ENCODE data around the gene PLEKHM3.

PLEKHM3 gene

DNA sequence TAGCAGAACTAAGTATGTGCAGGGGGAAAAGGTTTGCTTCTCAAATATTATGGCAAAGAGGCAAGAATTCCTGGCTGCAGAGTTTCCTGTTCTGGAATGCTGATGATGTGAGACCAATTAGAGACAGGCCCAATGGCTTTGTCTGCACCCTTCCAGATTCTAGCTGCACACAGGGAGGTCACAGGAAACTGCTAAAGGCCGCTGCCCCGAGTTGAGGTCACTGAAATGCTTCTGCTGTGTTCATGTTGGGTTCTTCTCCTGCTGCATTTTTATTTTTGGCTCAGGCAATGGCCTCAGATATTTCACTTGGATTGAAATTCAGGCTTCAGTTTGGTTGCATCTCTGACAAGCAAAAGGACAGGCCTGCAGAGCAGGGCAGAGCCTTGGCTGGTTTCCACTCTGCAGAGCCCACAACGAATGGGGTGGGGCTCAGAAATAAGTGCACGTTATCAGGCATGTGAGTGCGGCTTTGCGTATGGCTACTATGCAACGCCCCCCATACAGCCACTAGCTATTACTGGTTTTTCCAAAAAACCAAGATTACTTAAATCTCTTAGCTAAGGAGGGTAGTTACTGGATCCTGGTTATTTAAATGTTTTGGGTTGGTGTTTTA, 188.7 kb downstream of the PLEKHM3 start:
- Mint-ChIP-seq H3K4me1 (peaks cover 4% of the 10 kb centered on the region), H3K9me3 (no peaks in the 10 kb centered on the region), H3K4me3 (no peak overlapping the region), H3K27me3 (no peaks in the 10 kb centered on the region), H3K36me3 (no peaks in the 10 kb centered on the region), H3K27ac (no peak overlapping the region)

DNA sequence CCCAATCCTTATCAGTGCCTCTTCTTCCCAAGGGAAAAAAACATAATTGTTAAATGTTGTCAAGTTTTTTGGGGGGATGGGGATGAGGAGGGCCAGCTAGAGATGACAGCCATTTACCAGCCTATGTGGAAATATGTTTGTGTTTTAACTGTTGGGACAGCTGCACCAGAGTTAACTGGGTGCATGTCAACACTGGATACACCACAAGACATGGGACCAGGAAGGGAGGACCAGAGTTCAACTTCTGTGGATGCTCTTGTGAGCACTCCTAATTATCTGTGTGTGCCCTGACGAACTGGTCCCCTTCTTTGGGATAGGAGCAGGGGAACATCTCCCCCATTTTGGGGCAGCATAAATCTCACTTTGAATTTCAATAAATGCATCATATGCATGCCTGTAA, 189.5 kb downstream of the PLEKHM3 start:
- no peak overlapping the region for H3K4me3 Mint-ChIP-seq
- H3K4me1 Mint-ChIP-seq = peaks cover 4% of the 10 kb centered on the region
- no peaks in the 10 kb centered on the region for H3K9me3 Mint-ChIP-seq
- no peaks in the 10 kb centered on the region for H3K27me3 Mint-ChIP-seq
- no peak overlapping the region for H3K27ac Mint-ChIP-seq
- no peaks in the 10 kb centered on the region for H3K36me3 Mint-ChIP-seq

DNA sequence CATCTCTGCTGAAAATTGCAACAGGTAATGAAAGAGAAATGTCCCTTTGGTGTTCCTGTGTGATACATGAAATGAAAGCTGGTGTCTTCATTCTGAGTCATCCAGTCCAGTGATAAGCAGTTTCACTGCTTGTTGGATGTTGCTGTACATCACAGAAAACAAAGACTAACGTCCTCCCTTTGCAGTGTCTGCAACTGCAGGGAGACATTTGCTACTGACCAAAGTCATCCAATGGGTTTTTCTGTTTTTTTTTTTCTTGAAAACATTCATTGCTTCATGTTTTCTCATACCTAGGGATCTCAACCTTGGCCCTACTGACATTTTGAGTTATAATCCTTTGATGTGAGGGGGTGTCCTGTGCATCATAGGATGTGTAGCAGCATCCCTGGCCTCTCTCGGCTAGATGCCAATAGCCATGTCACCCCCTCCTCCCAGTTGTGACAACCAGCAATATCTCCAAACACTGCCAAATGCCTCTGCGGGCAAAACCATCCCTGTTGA, 192.0 kb downstream of the PLEKHM3 start:
- Mint-ChIP-seq H3K36me3 (peaks cover 4% of the 10 kb centered on the region), H3K9me3 (no peaks in the 10 kb centered on the region), H3K4me3 (no peak overlapping the region), H3K27me3 (no peaks in the 10 kb centered on the region), H3K27ac (no peak overlapping the region), H3K4me1 (peaks cover 7% of the 10 kb centered on the region)

DNA sequence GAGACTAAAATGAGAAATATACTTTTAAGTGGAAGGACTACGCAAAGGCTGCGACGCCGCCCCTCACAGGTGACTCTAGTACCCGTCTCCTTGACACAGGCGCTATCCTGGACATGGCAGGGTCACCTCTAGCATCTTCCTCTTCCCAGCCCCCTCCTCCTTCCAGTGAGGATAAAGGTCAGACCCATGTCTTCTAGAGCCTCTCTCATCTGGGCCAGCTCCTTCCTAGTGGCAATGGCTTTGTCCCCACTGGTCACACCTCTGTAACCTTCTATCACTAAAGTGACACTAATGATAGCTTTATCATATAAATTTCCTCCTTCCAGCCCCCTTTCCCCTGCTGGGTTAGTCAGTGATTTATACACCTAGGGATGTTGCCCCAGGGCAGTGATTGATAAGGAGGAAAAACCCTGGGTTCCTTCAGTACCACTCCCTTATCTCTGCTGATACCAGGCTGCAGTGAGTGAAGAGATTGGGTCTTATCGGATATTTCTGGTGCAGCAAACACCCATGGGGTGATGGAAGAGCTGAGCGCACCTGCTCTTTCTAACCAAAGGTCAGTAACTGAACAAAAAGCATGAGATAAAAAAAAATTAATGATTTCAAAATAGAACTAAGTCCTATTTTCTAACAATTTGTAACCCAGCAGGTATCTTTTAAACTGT, 193.6 kb downstream of the PLEKHM3 start:
- Mint-ChIP-seq H3K4me3 (no peak overlapping the region), H3K36me3 (peaks cover 5% of the 10 kb centered on the region), H3K9me3 (no peaks in the 10 kb centered on the region), H3K27ac (no peak overlapping the region), H3K27me3 (no peaks in the 10 kb centered on the region), H3K4me1 (peaks cover 7% of the 10 kb centered on the region)

- Mint-ChIP-seq H3K27ac (no peak overlapping the region), H3K4me3 (no peak overlapping the region), H3K36me3 (peaks cover 7% of the 10 kb centered on the region), H3K9me3 (no peaks in the 10 kb centered on the region), H3K4me1 (peaks cover 7% of the 10 kb centered on the region), H3K27me3 (no peaks in the 10 kb centered on the region)
These were observed 194.4 kb downstream of the PLEKHM3 start for GRCh38 chr2:207830778-207831438.

DNA sequence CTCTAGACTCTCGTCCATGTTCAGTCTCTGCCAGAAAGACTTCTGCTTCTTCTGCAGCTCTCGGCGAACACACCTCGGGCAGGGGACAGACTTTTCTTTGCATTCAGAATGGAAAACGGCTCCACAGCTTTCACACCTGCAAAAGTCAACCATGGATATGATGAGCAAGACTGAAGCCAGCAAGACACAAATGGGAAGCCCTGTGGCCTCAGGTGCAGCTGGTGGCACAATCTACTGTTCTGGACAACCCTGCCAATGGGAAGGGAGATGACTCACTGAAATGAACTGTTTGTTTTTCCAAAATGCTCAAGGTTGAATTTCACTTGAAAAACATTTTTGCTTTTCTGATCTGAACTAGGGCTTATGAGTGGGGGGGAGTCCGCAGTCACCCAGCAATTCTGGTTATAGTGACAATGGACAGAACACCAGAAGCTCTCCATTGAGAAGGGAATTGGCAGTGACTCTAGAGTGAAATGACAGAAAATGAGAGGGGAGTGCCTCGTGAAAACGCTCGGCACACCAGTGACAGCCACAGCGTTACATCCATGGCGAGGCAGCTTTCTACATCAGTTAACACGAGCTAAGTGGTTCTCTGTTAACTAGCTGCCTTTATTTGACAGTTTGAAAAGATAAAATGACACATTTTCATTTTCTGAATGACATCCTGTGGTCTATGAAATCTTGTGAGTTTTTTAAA, 196.8 kb downstream of the PLEKHM3 start:
- Mint-ChIP-seq H3K9me3 (no peaks in the 10 kb centered on the region), H3K27ac (no peak overlapping the region), H3K36me3 (peaks cover 9% of the 10 kb centered on the region), H3K27me3 (no peaks in the 10 kb centered on the region), H3K4me3 (no peak overlapping the region), H3K4me1 (peaks cover 7% of the 10 kb centered on the region)

DNA sequence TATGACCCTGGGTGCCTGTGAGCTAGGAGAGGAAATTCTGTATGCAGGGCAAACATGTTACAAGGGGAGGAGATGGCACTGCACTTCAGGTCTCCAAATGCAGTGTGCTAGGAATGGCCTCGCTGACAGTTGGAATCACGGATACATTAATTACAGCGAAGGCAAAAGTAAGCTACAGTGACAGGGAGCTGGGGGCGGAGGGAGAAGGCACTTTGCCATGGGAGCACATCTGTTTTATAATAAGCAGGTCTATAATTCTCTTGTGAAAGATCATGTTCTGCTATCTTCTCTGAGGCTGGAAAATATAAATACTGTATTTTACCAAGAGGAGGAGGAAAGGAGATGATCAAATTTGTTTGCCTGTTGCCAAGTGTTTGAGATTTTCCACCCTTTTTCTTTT, 199.3 kb downstream of the PLEKHM3 start:
- H3K27ac Mint-ChIP-seq = no peak overlapping the region
- peaks cover 4% of the 10 kb centered on the region for H3K4me1 Mint-ChIP-seq
- H3K27me3 Mint-ChIP-seq = no peaks in the 10 kb centered on the region
- H3K4me3 Mint-ChIP-seq = no peak overlapping the region
- no peaks in the 10 kb centered on the region for H3K9me3 Mint-ChIP-seq
- peaks cover 13% of the 10 kb centered on the region for H3K36me3 Mint-ChIP-seq

DNA sequence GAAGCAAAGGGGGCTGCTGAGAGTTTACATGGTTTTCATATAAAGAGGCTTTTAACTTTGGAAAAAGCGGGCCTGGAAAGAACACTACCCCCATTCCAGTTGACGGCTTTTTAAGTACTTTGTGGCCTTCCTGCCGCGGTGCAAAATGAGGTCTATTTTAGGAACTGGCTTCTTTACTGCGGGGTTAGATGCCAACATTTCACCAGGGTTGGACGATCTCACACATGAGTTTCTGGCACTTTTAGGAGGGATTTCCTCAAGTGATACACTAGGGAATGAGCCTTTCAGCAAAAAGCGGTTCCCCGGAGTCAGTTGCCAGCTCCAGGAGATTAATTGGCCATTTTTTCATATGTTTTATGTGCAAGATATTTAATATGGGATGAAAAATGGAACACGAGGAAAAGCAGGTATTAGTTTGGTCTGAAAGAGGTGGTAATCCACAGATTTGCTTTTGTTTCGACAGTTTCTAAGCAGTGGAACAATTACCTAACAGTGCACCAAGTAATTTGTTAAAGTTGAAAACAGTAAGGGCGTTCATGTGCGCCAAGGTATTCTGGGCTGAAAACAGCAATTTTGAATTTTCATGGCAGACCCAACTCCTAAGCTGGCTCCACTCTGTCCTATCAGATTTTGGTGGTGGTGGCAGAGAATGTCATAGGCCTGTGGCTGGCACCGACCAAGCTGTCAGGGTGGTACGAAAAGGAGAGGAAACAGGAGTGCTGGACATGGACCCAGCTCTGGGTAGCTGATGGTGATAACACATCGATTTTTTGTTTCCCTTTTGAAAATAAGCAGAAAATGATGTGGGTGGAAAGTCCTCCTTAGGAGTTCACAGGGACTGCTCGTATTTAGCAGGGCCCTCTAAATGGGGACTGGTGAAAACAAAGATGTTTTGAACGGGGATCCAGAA, 200.0 kb downstream of the PLEKHM3 start:
- H3K27me3 Mint-ChIP-seq = no peaks in the 10 kb centered on the region
- peaks cover 13% of the 10 kb centered on the region for H3K36me3 Mint-ChIP-seq
- no peak overlapping the region for H3K27ac Mint-ChIP-seq
- peaks cover 4% of the 10 kb centered on the region for H3K4me1 Mint-ChIP-seq
- H3K9me3 Mint-ChIP-seq = no peaks in the 10 kb centered on the region
- no peak overlapping the region for H3K4me3 Mint-ChIP-seq

DNA sequence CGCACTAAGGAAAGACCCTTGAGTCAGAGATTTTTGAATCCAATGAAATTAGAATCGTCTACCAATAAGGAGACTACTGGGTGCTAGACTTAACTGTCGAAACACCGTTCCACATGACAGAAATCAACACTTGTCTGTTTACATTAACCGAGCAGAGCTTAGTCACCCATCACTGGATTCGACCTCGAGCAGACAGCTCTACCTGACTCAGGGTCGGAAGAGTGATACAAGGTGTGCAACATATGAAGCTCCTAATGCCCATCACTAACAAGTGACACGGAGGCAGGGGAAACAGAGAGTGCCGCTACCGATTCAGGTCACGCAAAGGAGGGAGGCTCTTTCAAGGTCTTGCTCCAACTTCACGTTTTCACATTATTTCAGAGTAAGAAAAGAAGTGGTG, 201.5 kb downstream of the PLEKHM3 start:
- Mint-ChIP-seq H3K36me3 (peaks cover 10% of the 10 kb centered on the region), H3K27ac (no peak overlapping the region), H3K4me1 (peaks cover 3% of the 10 kb centered on the region), H3K9me3 (no peaks in the 10 kb centered on the region), H3K27me3 (no peaks in the 10 kb centered on the region), H3K4me3 (no peak overlapping the region)

GRCh38 chr2:207819839-207820784, 205.2 kb downstream of the PLEKHM3 start:
- H3K36me3 Mint-ChIP-seq = peaks cover 4% of the 10 kb centered on the region
- no peaks in the 10 kb centered on the region for H3K4me1 Mint-ChIP-seq
- H3K9me3 Mint-ChIP-seq = no peaks in the 10 kb centered on the region
- H3K27ac Mint-ChIP-seq = no peak overlapping the region
- no peaks in the 10 kb centered on the region for H3K27me3 Mint-ChIP-seq
- no peak overlapping the region for H3K4me3 Mint-ChIP-seq

DNA sequence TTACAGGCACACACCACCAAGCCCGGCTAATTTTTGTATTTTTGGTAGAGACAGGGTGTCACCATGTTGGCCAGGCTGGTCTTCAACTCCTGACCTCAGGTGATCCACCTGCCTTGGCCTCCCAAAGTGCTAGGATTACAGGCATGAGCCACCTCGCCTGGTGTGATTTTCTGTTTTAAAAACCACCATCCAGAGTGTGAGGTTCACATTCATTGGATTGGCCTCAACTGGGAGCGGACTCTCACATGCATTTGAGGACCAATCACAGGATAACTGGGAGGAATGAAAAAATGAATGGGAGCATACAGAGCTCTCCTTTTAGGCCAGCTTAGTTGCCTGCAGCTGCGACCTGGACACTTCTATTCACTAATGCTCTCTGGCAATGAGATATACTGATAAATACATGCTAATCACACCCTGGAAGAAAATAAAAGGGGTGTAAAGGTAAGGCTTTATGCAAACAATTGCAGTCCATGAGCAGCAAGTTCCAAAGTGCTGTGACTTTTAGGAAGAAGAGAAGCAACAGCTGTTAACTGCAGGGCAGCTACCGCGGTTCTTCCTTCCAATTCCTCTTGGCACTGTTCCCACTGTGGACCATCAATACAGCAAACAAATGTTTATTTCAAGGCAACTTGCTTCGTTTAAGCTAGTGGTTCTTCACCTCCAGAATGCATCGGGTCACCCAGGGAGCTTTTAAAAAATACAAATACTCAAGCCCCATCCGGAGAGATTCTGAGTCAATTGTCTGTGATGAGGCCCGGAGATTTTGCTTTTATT, 206.1 kb downstream of the PLEKHM3 start:
- Mint-ChIP-seq H3K27me3 (no peaks in the 10 kb centered on the region), H3K9me3 (no peaks in the 10 kb centered on the region), H3K4me1 (no peaks in the 10 kb centered on the region), H3K4me3 (no peak overlapping the region), H3K36me3 (peaks cover 4% of the 10 kb centered on the region), H3K27ac (no peak overlapping the region)

DNA sequence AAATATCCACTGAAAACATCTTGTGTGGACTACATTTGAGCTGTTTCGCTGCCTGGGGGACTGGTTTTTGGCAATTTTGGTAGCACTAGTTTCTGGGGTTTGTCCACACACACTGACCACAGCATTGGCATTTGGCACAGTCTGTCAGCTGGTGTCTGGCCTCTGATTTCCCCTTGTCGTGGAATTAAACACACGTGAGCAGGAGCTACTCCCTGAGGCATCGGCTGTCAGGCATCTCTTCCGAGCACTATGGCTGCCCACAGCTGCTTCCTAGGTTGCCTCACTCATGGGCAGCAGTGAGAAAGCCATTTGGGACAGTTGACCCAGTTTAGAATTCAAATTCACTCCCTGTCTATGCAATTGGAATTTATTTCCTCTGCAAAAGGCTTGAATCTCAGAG, 208.8 kb downstream of the PLEKHM3 start:
- Mint-ChIP-seq H3K4me1 (no peaks in the 10 kb centered on the region), H3K27ac (no peak overlapping the region), H3K36me3 (no peaks in the 10 kb centered on the region), H3K9me3 (no peaks in the 10 kb centered on the region), H3K4me3 (no peak overlapping the region), H3K27me3 (no peaks in the 10 kb centered on the region)

DNA sequence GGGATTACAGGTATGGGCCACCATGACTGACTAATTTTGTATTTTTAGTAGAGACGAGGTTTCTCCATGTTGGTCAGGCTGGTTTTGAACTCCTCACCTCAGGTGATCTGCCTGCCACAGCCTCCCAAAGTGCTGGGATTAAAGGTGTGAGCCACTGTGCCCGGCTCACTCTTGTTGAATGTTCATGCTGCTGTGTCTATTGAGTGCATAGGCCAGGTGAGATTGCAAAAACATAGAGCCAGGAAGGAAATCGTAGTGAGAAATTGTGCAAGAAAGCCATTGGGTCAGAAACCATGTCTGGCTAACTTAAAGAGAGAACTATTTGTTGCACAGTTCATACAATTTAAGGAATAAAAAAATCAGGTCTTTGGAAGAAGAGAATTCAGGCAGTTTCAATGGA, 210.1 kb downstream of the PLEKHM3 start:
- H3K4me3 Mint-ChIP-seq = no peak overlapping the region
- H3K27me3 Mint-ChIP-seq = no peaks in the 10 kb centered on the region
- no peaks in the 10 kb centered on the region for H3K4me1 Mint-ChIP-seq
- H3K9me3 Mint-ChIP-seq = no peaks in the 10 kb centered on the region
- no peak overlapping the region for H3K27ac Mint-ChIP-seq
- H3K36me3 Mint-ChIP-seq = no peaks in the 10 kb centered on the region

DNA sequence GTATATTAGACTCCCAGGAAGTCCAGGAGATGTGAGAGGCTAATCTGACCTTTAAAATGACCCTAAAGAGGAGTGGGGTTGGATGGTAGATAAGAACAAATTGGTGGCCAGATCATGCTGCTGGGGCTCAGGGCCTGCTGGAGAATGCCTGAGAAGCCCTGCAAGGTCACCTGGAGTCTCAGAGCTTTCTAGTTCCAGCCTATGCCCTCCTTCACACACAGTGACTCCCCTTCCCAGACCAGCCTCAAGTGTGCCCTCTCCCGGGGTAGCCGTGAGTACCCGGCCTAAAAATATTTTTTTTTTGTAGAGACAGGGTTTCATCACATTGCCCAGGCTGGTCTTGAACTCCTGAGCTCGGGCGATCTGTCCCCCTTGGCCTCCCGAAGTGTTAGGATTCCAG, 211.4 kb downstream of the PLEKHM3 start:
- Mint-ChIP-seq H3K9me3 (no peaks in the 10 kb centered on the region), H3K4me1 (no peaks in the 10 kb centered on the region), H3K27ac (no peak overlapping the region), H3K4me3 (no peak overlapping the region), H3K36me3 (no peaks in the 10 kb centered on the region), H3K27me3 (no peaks in the 10 kb centered on the region)
